Panc1 (cell line): ENCODE measurements around the gene LSM14A. TPM values are rescaled to one million over a fixed set of nuclear protein-coding genes. Genes with fewer than 3 reads are reported as not detected.

Source experiments
- ATAC-seq: fragments of 200-7000 bp; cut with Tn5 transposase; 2 replicates; pipeline ENCODE4 v1.9.1; 2020; ENCODE audit warnings: mild to moderate bottlenecking, moderate library complexity
- BruUV-seq: library from RNA; stranded (reverse); fragments of 400-500 nt; replicated peaks from 2 replicates; lab custom pipeline; 2021; lab: Mats Ljungman, UMichigan
- CTCF ChIA-PET: fragments of 300-600 bp; sonication (Branson Sonifier 250); formaldehyde crosslinking; loops from one replicate; lab custom pipeline; 2022; ENCODE audit warnings: antibody characterized with exemption; lab: Charles Lee
- POLR2A ChIA-PET: fragments of 300-600 bp; sonication (Branson Sonifier 250); formaldehyde crosslinking; loops from one replicate; lab custom pipeline; 2022; ENCODE audit warnings: antibody characterized with exemption; lab: Charles Lee
- DNase-seq: peaks from one replicate; pipeline ENCODE4 v3.0.0-alpha.2; 2010; ENCODE audit warnings: low read depth, low spot score
- H3K27ac ChIP-seq: 2 replicates; pipeline ENCODE4 v1.5.1; 2011; ENCODE audit warnings: mild to moderate bottlenecking, low read length, inconsistent platforms
- H3K27me3 ChIP-seq: fragments of 200-500 bp; sonication (Bioruptor generic); 2 replicates; pipeline ENCODE4 v1.6.0; 2014; ENCODE audit warnings: low read length, inconsistent platforms; ENCODE audit not compliant: control insufficient read depth, insufficient read depth
- H3K36me3 ChIP-seq: fragments of 200-500 bp; sonication (Bioruptor generic); 2 replicates; pipeline ENCODE4 v1.5.1; 2014; ENCODE audit warnings: inconsistent platforms, mild to moderate bottlenecking, low read length, moderate library complexity; ENCODE audit not compliant: control insufficient read depth, insufficient read depth
- H3K4me1 ChIP-seq: 2 replicates; pipeline ENCODE4 v1.5.1; 2011; ENCODE audit warnings: inconsistent platforms, mild to moderate bottlenecking, low read length, moderate library complexity; ENCODE audit not compliant: control insufficient read depth, insufficient read depth
- H3K4me3 ChIP-seq, 2 experiments: 2 replicates each; pipeline ENCODE4 v1.5.1; 2011 to 2012; ENCODE audit warnings: low read depth in 2 of 2, low read length in 2 of 2, mild to moderate bottlenecking in 2 of 2, inconsistent platforms in 1 of 2, moderate library complexity in 1 of 2
- H3K9me3 ChIP-seq: fragments of 200-500 bp; sonication (Bioruptor generic); 2 replicates; pipeline ENCODE4 v1.5.1; 2014; ENCODE audit warnings: low read depth, mild to moderate bottlenecking, inconsistent platforms, low read length, moderate library complexity; ENCODE audit not compliant: control insufficient read depth, insufficient read depth
- CTCF ChIP-seq: fragments of 450-650 bp; IDR thresholded peaks from 2 replicates; pipeline ENCODE4 v1.5.1; 2017; ENCODE audit warnings: mild to moderate bottlenecking
- POLR2AphosphoS5 ChIP-seq: IDR thresholded peaks from 2 replicates; pipeline ENCODE4 v1.6.1; 2012; ENCODE audit warnings: mild to moderate bottlenecking, low read depth, low read length, moderate library complexity
- REST ChIP-seq, 2 experiments: IDR thresholded peaks; 2 replicates each; pipeline ENCODE4 v1.6.1; 2011 to 2012; ENCODE audit warnings: low read depth in 2 of 2, control low read depth in 1 of 2, low read length in 1 of 2, mild to moderate bottlenecking in 1 of 2, moderate library complexity in 1 of 2; ENCODE audit not compliant: insufficient read depth in 1 of 2
- SIN3A ChIP-seq: IDR thresholded peaks from 2 replicates; pipeline ENCODE4 v1.6.1; 2012; ENCODE audit warnings: low read depth, mild to moderate bottlenecking, low read length, moderate library complexity, borderline replicate concordance; ENCODE audit not compliant: insufficient read depth
- TCF7L2 ChIP-seq: IDR thresholded peaks from 2 replicates; pipeline ENCODE4 v1.6.1; 2011; ENCODE audit warnings: mild to moderate bottlenecking, low read depth, low read length, inconsistent platforms
- in situ Hi-C: cut with HindIII; loops from 2 replicates; pipeline ENCODE4 v1.10.0; 2016; ENCODE audit warnings: low sequenced_read_pairs, low pct_unique_long_range_greater_than_20kb
- intact Hi-C: fragments of 100-400 bp; cut with micrococcal nuclease; formaldehyde crosslinking; loops from one replicate; pipeline ENCODE4 v1.10.0; 2022; ENCODE audit not compliant: unreplicated experiment
- total RNA-seq: library from RNA; stranded (reverse); gene quantifications from one replicate; pipeline ENCODE4 v1.2.1, GENCODE V29; 2021; ENCODE audit not compliant: unreplicated experiment

Gene LSM14A
- total RNA-seq, 1 experiment from 2014 or later, result 152 TPM

DNA sequence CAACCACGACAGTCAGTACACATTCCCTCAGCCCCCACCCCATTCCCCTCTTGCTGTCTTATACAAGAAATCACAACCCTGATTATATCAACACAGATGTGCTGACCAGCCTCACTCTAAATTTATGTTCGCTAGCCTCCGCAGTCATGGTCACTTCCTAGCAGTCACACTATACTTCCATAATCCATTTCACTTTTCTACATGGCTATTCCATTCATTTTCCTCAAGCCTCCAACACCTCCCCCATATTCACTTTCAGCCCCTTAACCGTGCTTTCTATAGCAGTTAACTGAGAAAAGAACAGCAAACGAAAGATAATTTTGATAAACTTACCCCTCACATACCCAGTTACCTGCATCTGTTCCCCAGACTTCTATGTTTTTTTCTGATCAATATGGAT, 8.4 kb downstream of the LSM14A start:
- Histone ChIP-seq H3K9me3 (no peaks in the 10 kb centered on the region), H3K27ac (no peak overlapping the region), H3K4me1 (peaks cover 64% of the 10 kb centered on the region), H3K36me3 (peaks cover 5% of the 10 kb centered on the region; the same call in 1 of the 2 replicates), H3K4me3 (no peak overlapping the region), H3K27me3 (no peaks in the 10 kb centered on the region)
- in situ Hi-C loops, result no loop called here
- ChIA-PET CTCF (no interaction called here), POLR2A (no interaction called here)
- DNase-seq (no peak), ATAC-seq (no peak)
- no peak for TF ChIP-seq SIN3A
- no peak for TF ChIP-seq TCF7L2
- TF ChIP-seq CTCF, result no peak
- no TSS peak for BruUV-seq
- intact Hi-C loops, result no loop called here

DNA sequence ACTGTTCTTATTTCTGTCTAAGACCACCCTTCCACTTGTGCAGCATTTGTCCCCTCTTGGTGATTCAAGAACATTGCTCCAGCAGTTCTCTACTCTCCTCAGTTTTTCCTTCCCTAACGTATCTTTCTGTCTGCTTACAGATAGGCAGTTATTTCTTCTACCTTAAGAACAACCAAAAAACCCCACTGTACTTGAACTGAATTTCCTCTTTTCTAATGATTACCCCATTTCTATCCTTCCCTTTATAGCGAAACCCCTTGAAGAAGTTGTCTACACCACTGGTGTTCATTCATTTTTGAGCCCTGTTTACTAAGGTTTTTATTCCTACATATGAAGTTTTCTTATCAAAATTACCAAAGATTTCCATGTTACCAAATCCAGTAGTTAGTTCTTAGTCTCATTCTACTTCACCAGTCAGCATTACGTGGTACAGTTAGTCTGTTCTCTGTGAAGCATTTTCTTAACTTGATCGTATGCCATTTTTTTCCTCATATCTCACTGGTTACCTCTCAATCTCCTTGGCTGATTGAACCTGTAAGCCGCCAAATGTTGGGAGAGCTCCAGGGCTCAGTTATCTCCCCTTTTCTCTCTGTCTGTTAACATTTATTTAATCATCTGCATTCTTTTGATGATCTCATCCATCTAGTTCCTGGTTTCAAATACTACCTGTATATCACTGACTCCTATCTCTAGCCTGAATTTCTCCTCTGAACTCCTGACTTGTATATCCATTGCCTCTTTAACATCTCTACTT, 9.0 kb downstream of the LSM14A start:
- no peak for DNase-seq
- in situ Hi-C loops, result no loop called here
- ChIA-PET POLR2A (no interaction called here), CTCF (no interaction called here)
- H3K4me3 ChIP-seq, result no peak overlapping the region
- no peak for ATAC-seq
- no peaks in the 10 kb centered on the region for H3K9me3 ChIP-seq
- peaks cover 58% of the 10 kb centered on the region for H3K4me1 ChIP-seq
- no TSS peak for BruUV-seq
- H3K27ac ChIP-seq, result no peak overlapping the region
- intact Hi-C loops, result no loop called here
- TF ChIP-seq REST (IDR thresholded peaks at IDR 0.05; ENCODE audit: insufficient read depth in 1 of 2, low read depth in 2 of 2, low read length in 1 of 2), result no peak
- no peak for TF ChIP-seq SIN3A
- TF ChIP-seq TCF7L2, result no peak
- no peak for TF ChIP-seq CTCF
- TF ChIP-seq POLR2AphosphoS5, result no peak
- no peaks in the 10 kb centered on the region for H3K27me3 ChIP-seq
- H3K36me3 ChIP-seq, result peaks cover 4% of the 10 kb centered on the region; the same call in 1 of the 2 replicates
